HG03342 (cell line): ENCODE data around the gene LASP1.

Experiments used
- ATAC-seq: cut with Tn5 transposase; IDR thresholded peaks from one replicate; pipeline ENCODE4 v1.9.1; 2021; ENCODE audit warnings: mild to moderate bottlenecking, moderate library complexity; ENCODE audit not compliant: unreplicated experiment

The LASP1 gene

DNA sequence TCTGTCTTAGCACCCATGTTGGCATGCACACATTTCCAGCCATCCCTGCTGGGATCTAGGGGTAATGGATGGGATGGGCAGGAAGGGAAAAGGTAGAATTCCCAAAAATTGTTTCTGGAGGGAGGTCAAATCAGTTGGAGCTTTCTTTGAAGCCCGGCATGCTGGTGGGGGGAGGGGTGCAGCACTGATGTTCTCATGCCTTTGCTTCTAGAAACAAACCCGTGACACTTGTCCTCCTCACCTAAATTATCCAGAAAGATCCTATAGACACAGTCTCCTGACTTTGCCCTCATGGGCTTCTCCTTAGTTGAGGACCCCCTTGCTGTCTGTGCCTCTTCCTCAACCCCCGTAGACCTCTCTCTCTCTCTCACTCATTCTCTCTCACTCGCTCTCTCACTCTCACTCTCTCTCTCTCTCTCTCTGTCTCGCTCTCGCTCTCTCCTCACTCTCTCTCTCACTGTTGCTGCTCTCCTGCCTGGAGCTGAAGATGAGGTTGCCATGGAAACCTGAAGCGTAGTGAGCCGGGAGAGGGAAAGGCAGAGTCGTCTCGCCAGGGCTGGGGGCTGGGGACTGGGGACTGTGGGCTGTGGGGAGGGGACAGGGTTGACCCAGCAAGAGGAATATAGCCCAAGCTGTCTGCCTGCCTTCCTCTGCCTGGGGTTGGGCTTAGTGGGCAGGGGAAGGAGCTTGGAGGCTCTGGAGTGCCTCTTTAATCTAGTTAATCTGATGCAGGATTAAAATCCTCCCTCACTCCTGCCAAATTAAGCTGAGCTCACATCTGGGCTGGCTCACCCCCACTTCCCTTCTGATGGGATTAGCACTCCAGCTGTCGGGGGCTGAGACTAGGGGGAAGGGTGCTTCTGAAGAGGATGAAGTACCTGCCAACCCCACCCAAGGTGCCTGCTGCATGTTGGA is 16.1 kb downstream of the LASP1 start:
- no peak for ATAC-seq

DNA sequence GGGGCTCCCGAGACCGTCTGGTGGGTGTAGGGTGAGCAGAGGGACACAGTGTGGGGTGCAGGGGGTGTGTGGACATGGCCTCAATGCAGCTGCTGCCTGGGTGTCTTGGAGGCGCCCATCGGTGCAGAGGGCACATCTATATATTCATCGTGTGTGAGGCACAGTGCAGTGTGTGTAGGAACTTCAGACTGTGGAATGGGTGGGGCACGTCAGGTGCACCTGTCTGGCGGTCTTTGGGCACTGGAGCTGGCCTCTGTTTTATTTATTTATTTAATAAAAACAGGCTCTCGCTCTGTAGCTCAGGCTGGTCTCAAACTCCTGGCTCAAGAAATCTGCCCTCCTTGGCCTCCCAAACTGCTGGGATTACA is 16.8 kb downstream of the LASP1 start:
- no peak for ATAC-seq

DNA sequence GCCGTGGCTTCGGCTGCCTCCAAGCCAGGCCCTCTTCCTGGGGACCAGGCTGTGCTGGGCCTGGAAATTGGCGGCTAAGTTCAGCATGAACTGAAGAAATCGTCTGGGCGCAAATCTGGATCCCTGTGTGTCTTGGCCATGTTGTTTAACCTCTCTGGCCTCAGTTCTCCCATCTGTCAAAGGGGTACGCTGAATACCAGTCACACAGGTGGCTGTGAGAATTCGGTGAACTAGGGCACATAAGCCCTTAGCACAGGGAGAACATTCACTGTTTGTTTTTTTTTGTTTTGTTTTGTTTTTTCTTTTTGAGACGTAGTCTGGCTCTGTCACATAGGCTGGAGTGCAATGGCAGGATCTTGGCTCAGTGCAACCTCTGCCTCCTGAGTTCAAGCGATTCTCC is 19.0 kb downstream of the LASP1 start:
- no peak for ATAC-seq

DNA sequence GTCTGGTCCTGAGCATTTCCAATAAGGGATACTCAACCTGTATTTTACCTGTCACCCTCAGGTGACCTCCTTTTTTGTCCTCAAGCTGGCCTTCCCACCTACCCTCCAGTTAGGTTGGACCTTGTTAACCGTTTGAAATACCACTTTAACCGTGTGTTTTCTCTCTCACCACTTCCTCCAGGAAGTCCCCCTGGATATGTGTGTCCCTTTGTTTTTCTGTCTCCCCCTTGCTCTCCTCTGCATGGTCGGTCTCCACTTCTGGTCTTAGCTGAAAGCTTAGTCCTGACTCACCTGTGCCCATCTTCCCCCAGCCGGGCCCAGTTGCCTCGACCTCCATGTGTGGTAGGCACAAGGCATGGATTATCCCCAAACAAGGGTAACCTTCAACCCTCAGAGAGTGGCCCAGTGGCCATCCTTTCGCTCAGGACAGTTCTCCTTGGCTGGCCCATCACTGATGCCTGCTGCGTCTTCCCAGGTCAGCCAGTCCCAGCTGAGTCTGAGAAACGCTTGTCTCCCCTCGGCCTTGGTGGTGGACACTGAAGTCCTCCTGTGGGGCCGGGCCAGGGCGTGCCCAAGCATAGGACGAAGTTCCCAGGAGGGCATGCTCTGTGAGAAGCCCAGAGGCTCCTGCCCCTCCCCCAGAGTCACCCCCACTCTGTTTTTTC is 20.0 kb downstream of the LASP1 start:
- ATAC-seq: no peak

DNA sequence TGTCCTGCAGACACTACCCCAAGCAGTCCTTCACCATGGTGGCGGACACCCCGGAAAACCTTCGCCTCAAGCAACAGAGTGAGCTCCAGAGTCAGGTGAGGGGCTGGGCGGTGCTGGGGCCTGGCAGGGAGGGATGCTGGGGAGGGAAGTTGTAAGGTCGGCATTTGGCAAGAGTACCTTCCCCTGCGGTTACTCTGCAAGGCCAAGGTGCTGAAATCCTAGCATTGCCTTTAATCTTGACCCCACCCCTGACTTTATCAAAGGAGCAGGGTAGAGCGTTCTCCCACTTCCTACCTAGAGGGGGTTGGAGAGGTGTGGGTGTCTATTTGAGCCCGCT is 20.5 kb downstream of the LASP1 start:
- no peak for ATAC-seq

DNA sequence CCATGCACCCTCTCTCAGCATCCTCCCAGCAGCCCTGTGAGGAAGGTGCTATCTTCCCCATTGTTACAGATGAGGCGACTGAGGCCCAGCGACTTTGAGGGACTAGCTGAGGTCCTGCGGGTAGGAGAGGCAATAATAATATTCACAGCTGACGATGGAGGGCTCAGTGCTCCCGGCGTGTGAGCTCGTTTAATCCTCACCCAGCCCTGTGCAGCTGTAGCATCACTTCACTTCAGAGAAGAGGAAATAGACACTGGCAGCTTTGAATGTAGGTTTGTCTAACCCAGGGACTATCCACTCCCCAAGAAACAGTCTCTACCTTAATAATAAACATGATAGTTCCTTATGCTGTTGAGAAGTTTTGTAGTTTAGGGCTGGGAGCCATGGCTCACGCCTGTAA is 21.6 kb downstream of the LASP1 start:
- ATAC-seq: no peak

DNA sequence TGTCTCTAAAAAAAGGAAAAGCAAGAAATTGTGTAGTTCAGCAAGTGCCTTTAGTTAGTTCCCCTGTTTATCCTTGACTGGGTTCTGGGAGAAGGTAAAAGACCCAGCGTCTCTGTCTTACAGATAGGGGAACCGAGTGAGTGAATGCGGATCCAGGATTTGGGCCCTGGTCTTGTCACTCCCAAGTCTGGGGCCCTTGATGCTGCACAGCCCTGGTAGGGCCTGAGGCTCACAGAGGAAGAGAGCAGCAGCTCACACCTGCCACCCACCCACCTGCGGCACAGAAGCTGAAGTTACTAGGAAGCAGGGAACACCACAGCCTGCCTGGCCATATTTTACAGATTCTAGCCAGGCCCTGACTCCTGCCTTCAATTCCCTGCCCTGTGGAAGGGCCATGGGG is 22.2 kb downstream of the LASP1 start:
- ATAC-seq: no peak

DNA sequence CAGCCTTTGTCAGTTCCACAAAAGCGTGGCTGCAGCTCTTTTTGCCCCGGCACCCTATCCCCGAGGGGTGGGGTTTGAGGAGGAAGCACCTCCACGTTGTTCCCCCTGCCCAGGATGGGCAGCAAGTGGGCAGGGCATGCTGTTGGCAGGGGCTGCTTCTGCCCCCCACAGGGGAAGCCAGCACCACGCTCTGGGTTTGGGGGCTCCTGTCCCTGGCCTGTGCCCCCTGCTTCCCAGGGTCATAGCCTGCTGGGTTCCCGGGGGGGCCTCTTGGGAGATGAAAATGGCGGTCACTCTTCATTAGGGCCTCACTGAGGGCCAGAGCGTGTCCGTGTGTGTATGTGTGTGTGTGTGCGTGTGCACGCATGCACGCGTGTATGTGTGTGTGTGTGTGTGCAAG is 22.8 kb downstream of the LASP1 start:
- ATAC-seq: no peak

DNA sequence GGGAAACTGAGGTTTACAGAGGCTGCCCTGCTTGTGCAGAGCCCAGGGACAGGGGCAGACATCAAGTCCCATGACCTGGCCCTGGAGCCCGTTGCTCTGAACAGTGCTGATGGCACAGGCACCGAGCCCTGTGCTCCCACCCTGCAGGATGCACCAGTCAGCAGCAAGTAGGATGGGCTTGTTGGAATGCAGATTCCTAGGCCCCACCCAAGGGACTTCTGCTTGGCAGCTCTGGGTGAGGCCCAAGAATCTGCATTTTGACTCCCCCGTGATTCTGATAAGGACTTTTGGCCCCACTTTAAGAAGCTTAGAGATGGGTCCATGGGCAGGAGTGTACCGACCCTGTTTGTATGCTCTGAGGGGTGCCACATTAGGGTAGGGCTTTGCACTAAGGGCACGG is 23.3 kb downstream of the LASP1 start:
- ATAC-seq: no peak

DNA sequence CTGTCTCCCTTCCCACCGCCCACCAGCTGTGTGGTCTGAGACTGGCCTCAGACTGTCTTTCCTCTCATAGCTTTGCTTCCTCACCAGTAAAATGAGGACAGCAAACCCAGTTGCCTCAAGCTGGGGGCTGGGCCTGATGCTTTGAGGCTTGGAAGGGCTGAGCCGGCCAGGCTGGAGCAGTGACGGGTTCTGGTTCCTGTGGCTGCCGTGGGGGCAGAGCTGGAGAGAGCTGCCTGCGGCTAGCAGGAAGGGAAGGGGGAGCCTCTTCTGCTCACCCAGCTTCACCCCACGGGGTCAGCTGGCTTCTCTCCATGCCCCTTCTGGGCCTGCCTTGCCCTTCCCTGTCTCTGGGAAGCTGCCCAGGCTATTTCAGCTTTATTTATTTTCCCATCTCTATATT is 23.7 kb downstream of the LASP1 start:
- no peak for ATAC-seq

DNA sequence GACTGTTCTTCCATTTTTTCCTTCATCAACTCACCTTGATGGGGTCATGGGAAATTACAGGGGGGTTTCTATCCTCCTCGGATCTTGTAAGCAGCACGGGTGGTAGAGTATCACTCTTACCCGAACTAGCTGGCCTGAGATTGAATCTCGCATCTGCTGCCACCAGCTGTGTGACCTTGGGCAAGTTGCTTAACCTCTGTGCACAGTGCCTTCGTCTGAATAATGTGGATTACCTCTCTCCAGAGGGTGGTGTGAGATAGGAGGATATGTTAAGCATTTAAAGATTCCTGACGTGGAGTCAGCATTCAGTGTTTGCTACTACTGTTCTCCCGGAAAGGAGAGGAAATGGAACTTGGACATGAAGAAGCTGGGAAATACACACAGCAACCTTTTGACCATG is 24.4 kb downstream of the LASP1 start:
- no peak for ATAC-seq

DNA sequence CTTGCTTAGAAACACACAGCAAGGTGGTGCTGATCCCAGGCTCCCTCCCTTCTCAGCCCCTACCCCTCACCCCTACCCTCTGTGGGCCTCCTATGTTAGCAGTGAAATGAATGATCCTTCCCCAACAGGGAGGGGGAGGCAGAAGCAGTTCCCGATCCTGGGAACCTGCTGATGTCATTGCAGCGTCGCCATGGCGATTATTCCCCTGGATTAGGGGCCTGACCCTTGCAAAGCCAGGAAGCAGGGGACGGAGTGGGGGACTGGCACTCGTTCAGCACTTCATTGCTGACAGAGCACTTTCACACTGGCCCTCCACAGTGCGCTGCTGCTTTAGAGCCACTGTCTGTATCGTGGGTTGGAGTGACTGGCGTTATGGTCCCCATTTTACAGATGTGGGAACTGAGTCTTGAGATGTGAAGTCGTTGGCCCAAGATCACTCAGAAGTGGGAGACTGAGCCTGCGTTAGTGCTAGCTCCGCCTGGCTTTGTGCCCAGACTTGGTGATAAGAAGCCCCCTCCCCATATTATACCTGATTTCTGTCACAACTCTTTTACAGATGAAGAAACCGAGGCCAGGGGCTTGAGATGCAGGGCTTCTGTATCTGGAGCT is 26.6 kb downstream of the LASP1 start:
- no peak for ATAC-seq

DNA sequence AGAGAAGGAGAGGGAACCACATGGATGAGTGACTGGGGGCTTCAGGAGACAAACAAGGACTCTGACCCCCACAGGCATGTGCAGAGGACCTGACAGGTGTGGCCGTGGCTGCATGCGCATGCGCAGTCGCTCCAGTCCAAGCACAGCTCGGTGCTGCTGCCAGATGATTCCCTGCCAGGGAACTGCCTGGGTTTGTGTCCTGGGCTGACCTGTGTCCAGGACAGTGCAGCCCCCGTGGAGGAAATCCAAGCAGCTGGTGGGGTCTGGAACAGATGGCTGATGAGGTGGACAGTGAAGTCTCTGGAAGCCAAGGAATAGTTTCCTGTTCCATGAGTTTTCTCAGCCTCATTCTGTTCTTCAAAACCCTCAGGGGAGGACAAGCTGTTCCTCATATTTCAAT is 27.3 kb downstream of the LASP1 start:
- no peak for ATAC-seq

DNA sequence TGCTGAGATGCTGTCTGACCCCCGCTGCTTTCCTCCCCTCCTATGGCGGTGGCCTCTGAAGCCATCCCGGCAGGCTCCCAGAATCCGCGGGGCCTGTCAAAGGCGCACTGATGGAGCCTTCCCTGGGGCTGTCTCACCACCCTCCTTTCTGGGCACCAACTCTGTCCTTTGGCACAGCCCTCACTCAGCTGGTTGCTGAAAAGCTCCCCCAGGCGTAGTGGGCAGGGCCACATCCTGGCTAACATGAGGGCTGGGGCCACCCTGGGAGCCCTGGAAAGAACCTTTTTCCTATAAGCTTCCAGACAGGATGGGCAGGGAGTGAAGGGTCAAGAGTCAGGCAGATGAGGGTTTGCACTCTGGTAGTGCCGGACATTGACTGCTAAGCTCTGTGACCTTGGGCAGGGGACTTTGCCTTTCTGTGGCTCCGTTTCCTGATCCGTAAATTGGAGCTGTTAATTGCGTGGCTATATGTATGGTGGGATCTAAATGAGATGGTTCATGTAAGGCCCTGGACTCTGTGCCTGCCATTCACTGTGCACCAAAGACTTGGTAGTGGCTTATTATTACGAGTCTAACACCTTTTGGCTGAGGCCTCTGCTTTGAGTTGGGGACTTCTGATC is 27.9 kb downstream of the LASP1 start:
- ATAC-seq: no peak

DNA sequence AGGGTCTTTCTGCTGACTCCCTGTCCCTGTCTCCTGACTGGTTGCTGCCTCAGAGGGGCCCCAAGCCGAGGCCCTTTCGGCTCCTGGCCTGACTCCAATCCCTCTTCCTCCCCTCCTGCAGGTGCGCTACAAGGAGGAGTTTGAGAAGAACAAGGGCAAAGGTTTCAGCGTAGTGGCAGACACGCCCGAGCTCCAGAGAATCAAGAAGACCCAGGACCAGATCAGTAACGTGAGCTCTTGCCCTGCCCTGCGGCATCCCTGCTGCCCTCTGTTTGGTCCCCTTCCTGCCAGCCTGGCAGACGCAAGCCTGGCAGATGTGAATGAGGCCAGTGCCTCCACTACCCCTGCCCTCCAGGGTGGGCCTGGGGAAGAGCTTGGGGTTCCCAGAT is 28.4 kb downstream of the LASP1 start:
- ATAC-seq: peak; percentile 17

DNA sequence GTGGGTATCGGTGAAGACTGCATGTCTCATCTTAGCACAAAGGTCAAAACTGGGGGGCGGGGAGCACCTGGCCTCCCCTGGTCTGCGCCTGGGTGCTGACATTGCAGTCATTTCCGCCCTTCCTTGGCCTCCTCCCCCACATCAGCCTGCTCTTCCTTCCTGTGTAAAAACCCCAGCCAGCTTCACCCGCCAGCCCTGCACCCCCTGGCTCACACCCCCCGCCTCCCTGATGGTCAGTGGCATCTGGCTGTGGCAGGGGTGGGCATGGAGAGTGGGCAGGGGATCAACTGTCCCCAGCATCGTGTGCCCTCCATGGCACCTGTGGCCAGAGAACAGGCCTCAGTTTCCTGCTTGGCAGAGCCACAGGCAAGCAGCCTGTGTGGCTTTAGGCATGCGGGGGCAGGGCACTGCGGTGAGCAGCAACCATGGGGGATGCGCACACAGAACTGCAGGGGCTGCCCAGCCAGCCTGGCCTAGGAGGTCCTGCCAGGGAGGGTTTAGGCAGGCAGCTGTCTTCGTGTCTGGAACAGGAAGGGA is 29.0 kb downstream of the LASP1 start:
- peak; percentile 81 for ATAC-seq

DNA sequence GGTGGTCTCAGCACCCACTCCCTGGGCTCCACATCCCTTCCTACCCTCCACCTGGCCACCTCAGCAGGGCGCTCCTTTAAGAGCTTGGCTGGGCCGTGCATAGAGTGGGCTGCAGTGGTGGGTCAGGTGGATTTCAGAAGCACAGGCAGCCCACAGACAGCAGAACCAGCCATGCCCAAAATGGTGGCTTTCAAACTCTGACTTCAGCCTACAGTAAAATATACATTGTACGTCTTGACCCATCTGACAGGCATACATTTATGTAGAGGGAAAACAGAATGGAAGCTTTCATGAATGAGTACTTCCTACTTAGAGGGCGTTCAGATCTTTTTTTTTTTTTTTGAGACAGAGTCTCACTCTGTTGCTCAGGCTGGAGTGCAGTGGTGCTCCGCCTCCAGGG is 29.6 kb downstream of the LASP1 start:
- ATAC-seq: no peak

DNA sequence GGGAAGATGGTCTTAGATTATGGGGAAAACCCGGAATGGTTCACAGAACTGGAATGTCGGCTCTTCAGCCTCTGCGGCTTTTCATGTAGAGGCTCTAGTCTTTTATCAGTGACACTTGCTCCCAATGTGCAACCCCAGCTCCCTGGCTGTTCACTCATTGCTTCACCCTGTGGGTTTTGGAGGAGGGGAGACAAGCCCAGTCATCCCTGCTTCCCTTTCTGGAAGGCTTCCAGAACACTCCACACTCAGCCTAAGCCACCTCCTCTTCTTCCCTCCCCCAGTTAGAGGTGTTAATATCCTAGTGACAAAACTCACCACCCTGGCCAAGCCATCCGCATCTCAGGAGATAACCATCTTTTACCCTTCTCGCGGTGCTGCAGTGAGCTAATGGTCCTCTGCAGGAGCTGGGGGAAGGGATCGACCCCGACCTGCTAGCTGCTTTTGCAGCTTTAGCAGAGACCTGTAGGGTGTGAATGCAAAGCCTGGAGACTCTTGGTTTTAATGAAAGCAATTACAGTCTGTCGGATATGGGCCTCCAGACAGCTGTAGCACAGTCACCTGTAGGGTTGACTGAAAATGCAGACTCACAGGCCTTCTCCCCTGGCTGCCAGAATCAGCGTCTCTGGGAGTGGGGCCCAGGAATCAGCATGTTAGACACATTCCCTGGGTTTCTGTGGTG is 31.3 kb downstream of the LASP1 start:
- no peak for ATAC-seq

DNA sequence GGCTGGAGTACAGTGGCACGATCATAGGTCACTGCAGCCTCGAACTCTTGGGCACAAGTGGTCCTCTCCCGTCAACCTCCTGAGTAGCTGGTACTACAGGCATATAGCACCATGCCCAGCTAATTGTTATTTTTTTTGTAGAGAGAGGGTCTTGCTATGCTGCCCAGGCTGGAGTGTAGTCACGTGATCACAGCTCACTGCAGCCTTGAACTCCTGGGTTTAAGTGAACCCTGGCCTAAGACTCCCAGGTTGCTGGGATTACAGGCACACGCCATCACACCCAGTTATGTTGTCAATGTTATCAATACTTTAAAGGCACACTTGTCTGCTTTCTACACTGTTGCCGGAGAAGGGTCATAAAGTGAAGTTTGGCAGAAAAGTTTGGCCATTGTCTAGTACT is 33.5 kb downstream of the LASP1 start:
- ATAC-seq: no peak

DNA sequence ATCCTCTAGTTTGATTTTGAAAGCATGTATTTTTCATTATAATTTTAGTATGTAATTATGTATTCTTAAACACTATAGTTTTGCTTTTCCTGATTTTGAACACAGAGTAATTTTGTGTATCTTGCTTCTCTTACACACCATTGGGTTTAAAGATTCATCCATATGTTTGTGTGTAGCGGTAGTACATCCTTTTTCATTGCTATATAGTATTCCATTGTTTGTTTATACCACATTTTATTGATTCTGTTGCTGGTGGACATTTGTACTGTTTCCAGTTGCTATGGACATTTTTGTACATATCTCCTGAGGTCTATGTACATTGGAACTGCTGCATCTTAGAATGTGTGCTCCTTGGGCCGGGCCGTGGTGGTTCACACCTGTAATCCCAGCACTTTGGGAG is 35.0 kb downstream of the LASP1 start:
- ATAC-seq: no peak

DNA sequence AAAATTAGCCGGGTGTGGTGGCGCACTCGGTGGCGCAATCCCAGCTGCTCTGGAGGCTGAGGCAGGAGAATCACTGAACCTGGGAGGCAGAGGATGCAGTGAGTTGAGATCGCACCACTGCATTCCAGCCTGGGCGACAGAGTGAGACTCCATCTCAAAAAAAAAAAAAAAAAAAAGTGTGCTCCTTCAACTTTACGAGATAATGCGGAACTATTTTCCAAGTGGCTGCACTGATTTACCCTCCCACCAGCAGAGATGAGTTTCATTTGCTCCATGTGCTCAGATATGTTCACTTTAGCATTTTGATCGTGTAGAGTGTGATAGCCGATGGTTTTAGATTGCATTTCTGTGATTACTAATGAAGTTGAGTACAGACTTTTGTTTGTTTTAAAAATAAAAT is 35.5 kb downstream of the LASP1 start:
- ATAC-seq: no peak
